WTC11 (cell line): Measurements from ENCODE around the gene PCSK7. TPM values are rescaled to one million over a fixed set of nuclear protein-coding genes. Genes with fewer than 3 reads are reported as not detected.

Experiments used
- ATAC-seq: fragments of 200-7000 bp; cut with Tn5 transposase; 2 replicates; pipeline ENCODE4 v1.10.0; 2021; ENCODE audit warnings: mild to moderate bottlenecking, moderate library complexity
- CTCF ChIA-PET: fragments of 300-600 bp; sonication (Branson Sonifier 250); formaldehyde crosslinking; loops from one replicate; lab custom pipeline; 2021; ENCODE audit warnings: antibody characterized with exemption; lab: Charles Lee
- POLR2A ChIA-PET: fragments of 350-600 bp; sonication (Branson Sonifier 250); formaldehyde crosslinking; loops from one replicate; lab custom pipeline; 2021; ENCODE audit warnings: antibody characterized with exemption; lab: Charles Lee
- DNase-seq: peaks from one replicate; pipeline ENCODE4 v3.0.0; 2021; ENCODE audit warnings: low spot score
- H3K27ac Mint-ChIP-seq: 2 replicates; pipeline ENCODE4 v1.8.0; 2021; ENCODE audit warnings: mixed read lengths
- H3K27me3 Mint-ChIP-seq: 2 replicates; pipeline ENCODE4 v1.8.0; 2021; ENCODE audit warnings: low read depth, mild to moderate bottlenecking, moderate library complexity, mixed read lengths
- H3K36me3 Mint-ChIP-seq: 2 replicates; pipeline ENCODE4 v1.8.0; 2021; ENCODE audit warnings: mixed read lengths
- H3K4me1 Mint-ChIP-seq: 2 replicates; pipeline ENCODE4 v1.8.0; 2022; ENCODE audit warnings: mixed read lengths
- H3K4me3 Mint-ChIP-seq: 2 replicates; pipeline ENCODE4 v1.8.0; 2021; ENCODE audit warnings: mild to moderate bottlenecking, moderate library complexity, mixed read lengths
- H3K9me3 Mint-ChIP-seq: 2 replicates; pipeline ENCODE4 v1.8.0; 2021; ENCODE audit warnings: mixed read lengths
- ELF4 ChIP-seq: sonication (generic); formaldehyde crosslinking; IDR thresholded peaks from 2 replicates; pipeline ENCODE4 v1.8.1; 2022; ENCODE audit warnings: low read depth, mild to moderate bottlenecking, moderate library complexity, missing genetic modification reagents
- ESRRA ChIP-seq: sonication (generic); formaldehyde crosslinking; IDR thresholded peaks from 2 replicates; pipeline ENCODE4 v1.8.1; 2022; ENCODE audit warnings: mild to moderate bottlenecking, missing genetic modification reagents, borderline replicate concordance
- GABPB1 ChIP-seq: sonication (generic); formaldehyde crosslinking; IDR thresholded peaks from 2 replicates; pipeline ENCODE4 v1.8.1; 2023; ENCODE audit warnings: mild to moderate bottlenecking, missing genetic modification reagents
- GTF2I ChIP-seq: fragments of 250-450 bp; sonication (Bioruptor Pico); conservative IDR thresholded peaks from 2 replicates; pipeline ENCODE4 v1.4.0; 2021; ENCODE audit warnings: mild to moderate bottlenecking
- HMGA2 ChIP-seq: fragments of 250-450 bp; sonication (Bioruptor Pico); IDR thresholded peaks from 2 replicates; pipeline ENCODE4 v1.4.0; 2021; ENCODE audit warnings: mild to moderate bottlenecking, moderate library complexity
- NFYB ChIP-seq: sonication (generic); formaldehyde crosslinking; conservative IDR thresholded peaks from 2 replicates; pipeline ENCODE4 v1.8.0; 2022; ENCODE audit warnings: low read depth, missing genetic modification reagents
- RORB ChIP-seq: fragments of 250-450 bp; sonication (Bioruptor Pico); IDR thresholded peaks from 2 replicates; pipeline ENCODE4 v1.9.0; 2021; ENCODE audit warnings: mild to moderate bottlenecking
- SMAD3 ChIP-seq: sonication (generic); formaldehyde crosslinking; IDR thresholded peaks from 2 replicates; pipeline ENCODE4 v1.8.0; 2022; ENCODE audit warnings: missing genetic modification reagents, mild to moderate bottlenecking, borderline replicate concordance
- SMAD4 ChIP-seq: sonication (generic); formaldehyde crosslinking; IDR thresholded peaks from 2 replicates; pipeline ENCODE4 v1.8.0; 2022; ENCODE audit warnings: mild to moderate bottlenecking, missing genetic modification reagents
- SOX15 ChIP-seq: fragments of 250-450 bp; sonication (Bioruptor Pico); IDR thresholded peaks from 2 replicates; pipeline ENCODE4 v1.9.0; 2021; ENCODE audit warnings: mild to moderate bottlenecking
- SP1 ChIP-seq: sonication (generic); formaldehyde crosslinking; conservative IDR thresholded peaks from 2 replicates; pipeline ENCODE4 v1.8.1; 2022; ENCODE audit warnings: missing genetic modification reagents
- ZNF138 ChIP-seq: sonication (generic); formaldehyde crosslinking; conservative IDR thresholded peaks from 2 replicates; pipeline ENCODE4 v1.8.1; 2022; ENCODE audit warnings: mild to moderate bottlenecking, moderate library complexity, missing genetic modification reagents
- ZNF219 ChIP-seq: sonication (generic); formaldehyde crosslinking; IDR thresholded peaks from 2 replicates; pipeline ENCODE4 v1.8.0; 2023; ENCODE audit warnings: missing genetic modification reagents, mild to moderate bottlenecking, borderline replicate concordance
- ZNF416 ChIP-seq: fragments of 250-450 bp; sonication (Bioruptor Pico); IDR thresholded peaks from 2 replicates; pipeline ENCODE4 v1.9.0; 2021; ENCODE audit warnings: mild to moderate bottlenecking, inconsistent platforms
- total RNA-seq: library from RNA; stranded (reverse); gene quantifications from 3 replicates; pipeline ENCODE4 v1.2.3, GENCODE V29; 2021
- TF ChIP-seq, protein P1 (sequence below): sonication (generic); formaldehyde crosslinking; IDR thresholded peaks from 2 replicates; pipeline ENCODE4 v1.8.1; 2022; ENCODE audit warnings: low read depth, missing genetic modification reagents, borderline replicate concordance
- TF ChIP-seq, protein P2 (sequence below): sonication (generic); formaldehyde crosslinking; IDR thresholded peaks from 2 replicates; pipeline ENCODE4 v1.8.1; 2022; ENCODE audit warnings: mild to moderate bottlenecking, moderate library complexity, missing genetic modification reagents
- TF ChIP-seq, protein P3 (sequence below): sonication (generic); formaldehyde crosslinking; conservative IDR thresholded peaks from 2 replicates; pipeline ENCODE4 v1.8.1; 2023; ENCODE audit warnings: mild to moderate bottlenecking, low read depth, missing genetic modification reagents, moderate library complexity
- TF ChIP-seq, protein P4 (sequence below): sonication (generic); formaldehyde crosslinking; IDR thresholded peaks from 2 replicates; pipeline ENCODE4 v1.8.1; 2023; ENCODE audit warnings: mild to moderate bottlenecking, missing genetic modification reagents
- TF ChIP-seq, protein P5 (sequence below): sonication (generic); formaldehyde crosslinking; IDR thresholded peaks from 2 replicates; pipeline ENCODE4 v1.8.0; 2022; ENCODE audit warnings: missing genetic modification reagents
- TF ChIP-seq, protein P6 (sequence below): fragments of 250-450 bp; sonication (Bioruptor Pico); IDR thresholded peaks from 2 replicates; pipeline ENCODE4 v1.9.0; 2021; ENCODE audit warnings: moderate library complexity, mild to moderate bottlenecking, inconsistent platforms, borderline replicate concordance
- TF ChIP-seq, protein P7 (sequence below): sonication (generic); formaldehyde crosslinking; conservative IDR thresholded peaks from 2 replicates; pipeline ENCODE4 v1.8.1; 2022; ENCODE audit warnings: mild to moderate bottlenecking, missing genetic modification reagents

Gene PCSK7
- total RNA-seq, 1 experiment from 2014 or later: 48.9 TPM

DNA sequence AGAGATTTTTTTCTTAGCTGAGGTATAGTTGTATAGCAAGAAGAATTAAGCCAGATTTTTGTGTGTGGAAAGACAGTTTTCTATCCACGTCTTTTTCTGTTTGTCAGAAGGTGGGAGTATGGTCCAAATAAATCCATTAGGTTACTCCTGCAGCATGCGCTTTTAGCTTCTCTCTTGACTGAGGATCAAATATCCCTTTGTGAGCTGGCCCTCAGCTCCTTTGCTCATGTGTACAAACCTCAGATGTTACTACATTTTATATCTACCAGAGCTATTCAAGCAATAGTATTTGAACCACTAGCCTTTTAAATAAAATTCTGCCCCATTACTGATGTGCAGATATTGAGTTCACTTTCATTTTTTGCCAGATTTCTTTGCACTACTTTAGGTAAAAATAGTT, 62.1 kb downstream of the PCSK7 start (continued):
- TF ChIP-seq, protein P1, sequence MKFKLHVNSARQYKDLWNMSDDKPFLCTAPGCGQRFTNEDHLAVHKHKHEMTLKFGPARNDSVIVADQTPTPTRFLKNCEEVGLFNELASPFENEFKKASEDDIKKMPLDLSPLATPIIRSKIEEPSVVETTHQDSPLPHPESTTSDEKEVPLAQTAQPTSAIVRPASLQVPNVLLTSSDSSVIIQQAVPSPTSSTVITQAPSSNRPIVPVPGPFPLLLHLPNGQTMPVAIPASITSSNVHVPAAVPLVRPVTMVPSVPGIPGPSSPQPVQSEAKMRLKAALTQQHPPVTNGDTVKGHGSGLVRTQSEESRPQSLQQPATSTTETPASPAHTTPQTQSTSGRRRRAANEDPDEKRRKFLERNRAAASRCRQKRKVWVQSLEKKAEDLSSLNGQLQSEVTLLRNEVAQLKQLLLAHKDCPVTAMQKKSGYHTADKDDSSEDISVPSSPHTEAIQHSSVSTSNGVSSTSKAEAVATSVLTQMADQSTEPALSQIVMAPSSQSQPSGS (CRISPR knock-in tag): no peak
- TF ChIP-seq, protein P2, sequence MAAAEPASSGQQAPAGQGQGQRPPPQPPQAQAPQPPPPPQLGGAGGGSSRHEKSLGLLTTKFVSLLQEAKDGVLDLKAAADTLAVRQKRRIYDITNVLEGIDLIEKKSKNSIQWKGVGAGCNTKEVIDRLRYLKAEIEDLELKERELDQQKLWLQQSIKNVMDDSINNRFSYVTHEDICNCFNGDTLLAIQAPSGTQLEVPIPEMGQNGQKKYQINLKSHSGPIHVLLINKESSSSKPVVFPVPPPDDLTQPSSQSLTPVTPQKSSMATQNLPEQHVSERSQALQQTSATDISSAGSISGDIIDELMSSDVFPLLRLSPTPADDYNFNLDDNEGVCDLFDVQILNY (CRISPR knock-in tag): no peak
- no peak for TF ChIP-seq ZNF416 (CRISPR knock-in tag)

DNA sequence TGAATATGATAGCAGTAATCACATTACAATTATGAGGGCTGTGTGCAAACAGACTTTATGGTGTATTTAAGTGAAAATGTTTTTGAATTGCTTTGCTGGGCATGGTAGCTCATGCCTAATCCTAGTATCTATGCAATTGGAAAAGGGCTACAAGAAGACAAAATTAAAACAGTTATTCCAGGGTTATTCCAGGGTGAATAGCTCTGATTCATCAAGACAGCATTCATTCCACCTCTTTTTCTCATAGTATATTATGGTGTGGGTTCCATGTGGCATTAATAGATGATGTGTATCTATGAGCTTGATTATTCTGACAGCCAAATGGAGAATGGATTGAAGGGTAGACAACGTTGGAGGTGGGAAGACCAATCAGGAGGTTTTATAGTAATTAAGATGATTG, 65.4 kb downstream of the PCSK7 start:
- H3K36me3 Mint-ChIP-seq: peaks cover 69% of the 10 kb centered on the region
- H3K4me3 Mint-ChIP-seq: no peak overlapping the region
- H3K27me3 Mint-ChIP-seq: no peaks in the 10 kb centered on the region
- ChIA-PET CTCF (interaction anchor here (1.2 kb wide), 2 partner anchors 13 to 14 kb away, joined by 4 to 5 read pairs; partner anchors contain the start of gene SIDT2), POLR2A (no interaction called here)
- DNase-seq: no peak
- H3K4me1 Mint-ChIP-seq: peaks cover 5% of the 10 kb centered on the region; the same call in 1 of the 2 replicates
- no peak for ATAC-seq
- H3K9me3 Mint-ChIP-seq: no peaks in the 10 kb centered on the region
- TF ChIP-seq SOX15: no peak
- TF ChIP-seq, protein P3, sequence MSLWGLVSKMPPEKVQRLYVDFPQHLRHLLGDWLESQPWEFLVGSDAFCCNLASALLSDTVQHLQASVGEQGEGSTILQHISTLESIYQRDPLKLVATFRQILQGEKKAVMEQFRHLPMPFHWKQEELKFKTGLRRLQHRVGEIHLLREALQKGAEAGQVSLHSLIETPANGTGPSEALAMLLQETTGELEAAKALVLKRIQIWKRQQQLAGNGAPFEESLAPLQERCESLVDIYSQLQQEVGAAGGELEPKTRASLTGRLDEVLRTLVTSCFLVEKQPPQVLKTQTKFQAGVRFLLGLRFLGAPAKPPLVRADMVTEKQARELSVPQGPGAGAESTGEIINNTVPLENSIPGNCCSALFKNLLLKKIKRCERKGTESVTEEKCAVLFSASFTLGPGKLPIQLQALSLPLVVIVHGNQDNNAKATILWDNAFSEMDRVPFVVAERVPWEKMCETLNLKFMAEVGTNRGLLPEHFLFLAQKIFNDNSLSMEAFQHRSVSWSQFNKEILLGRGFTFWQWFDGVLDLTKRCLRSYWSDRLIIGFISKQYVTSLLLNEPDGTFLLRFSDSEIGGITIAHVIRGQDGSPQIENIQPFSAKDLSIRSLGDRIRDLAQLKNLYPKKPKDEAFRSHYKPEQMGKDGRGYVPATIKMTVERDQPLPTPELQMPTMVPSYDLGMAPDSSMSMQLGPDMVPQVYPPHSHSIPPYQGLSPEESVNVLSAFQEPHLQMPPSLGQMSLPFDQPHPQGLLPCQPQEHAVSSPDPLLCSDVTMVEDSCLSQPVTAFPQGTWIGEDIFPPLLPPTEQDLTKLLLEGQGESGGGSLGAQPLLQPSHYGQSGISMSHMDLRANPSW (CRISPR knock-in tag): no peak
- TF ChIP-seq, protein P4, sequence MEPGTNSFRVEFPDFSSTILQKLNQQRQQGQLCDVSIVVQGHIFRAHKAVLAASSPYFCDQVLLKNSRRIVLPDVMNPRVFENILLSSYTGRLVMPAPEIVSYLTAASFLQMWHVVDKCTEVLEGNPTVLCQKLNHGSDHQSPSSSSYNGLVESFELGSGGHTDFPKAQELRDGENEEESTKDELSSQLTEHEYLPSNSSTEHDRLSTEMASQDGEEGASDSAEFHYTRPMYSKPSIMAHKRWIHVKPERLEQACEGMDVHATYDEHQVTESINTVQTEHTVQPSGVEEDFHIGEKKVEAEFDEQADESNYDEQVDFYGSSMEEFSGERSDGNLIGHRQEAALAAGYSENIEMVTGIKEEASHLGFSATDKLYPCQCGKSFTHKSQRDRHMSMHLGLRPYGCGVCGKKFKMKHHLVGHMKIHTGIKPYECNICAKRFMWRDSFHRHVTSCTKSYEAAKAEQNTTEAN: no peak
- no peak for TF ChIP-seq NFYB
- TF ChIP-seq GABPB1 (CRISPR knock-in tag): no peak
- no peak for TF ChIP-seq SMAD3 (CRISPR knock-in tag)
- TF ChIP-seq, protein P5, sequence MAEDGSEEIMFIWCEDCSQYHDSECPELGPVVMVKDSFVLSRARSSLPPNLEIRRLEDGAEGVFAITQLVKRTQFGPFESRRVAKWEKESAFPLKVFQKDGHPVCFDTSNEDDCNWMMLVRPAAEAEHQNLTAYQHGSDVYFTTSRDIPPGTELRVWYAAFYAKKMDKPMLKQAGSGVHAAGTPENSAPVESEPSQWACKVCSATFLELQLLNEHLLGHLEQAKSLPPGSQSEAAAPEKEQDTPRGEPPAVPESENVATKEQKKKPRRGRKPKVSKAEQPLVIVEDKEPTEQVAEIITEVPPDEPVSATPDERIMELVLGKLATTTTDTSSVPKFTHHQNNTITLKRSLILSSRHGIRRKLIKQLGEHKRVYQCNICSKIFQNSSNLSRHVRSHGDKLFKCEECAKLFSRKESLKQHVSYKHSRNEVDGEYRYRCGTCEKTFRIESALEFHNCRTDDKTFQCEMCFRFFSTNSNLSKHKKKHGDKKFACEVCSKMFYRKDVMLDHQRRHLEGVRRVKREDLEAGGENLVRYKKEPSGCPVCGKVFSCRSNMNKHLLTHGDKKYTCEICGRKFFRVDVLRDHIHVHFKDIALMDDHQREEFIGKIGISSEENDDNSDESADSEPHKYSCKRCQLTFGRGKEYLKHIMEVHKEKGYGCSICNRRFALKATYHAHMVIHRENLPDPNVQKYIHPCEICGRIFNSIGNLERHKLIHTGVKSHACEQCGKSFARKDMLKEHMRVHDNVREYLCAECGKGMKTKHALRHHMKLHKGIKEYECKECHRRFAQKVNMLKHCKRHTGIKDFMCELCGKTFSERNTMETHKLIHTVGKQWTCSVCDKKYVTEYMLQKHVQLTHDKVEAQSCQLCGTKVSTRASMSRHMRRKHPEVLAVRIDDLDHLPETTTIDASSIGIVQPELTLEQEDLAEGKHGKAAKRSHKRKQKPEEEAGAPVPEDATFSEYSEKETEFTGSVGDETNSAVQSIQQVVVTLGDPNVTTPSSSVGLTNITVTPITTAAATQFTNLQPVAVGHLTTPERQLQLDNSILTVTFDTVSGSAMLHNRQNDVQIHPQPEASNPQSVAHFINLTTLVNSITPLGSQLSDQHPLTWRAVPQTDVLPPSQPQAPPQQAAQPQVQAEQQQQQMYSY (CRISPR knock-in tag): no peak
- TF ChIP-seq, protein P6, sequence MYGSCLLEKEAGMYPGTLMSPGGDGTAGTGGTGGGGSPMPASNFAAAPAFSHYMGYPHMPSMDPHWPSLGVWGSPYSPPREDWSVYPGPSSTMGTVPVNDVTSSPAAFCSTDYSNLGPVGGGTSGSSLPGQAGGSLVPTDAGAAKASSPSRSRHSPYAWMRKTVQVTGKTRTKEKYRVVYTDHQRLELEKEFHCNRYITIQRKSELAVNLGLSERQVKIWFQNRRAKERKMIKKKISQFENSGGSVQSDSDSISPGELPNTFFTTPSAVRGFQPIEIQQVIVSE (CRISPR knock-in tag): no peak
- TF ChIP-seq ZNF219 (CRISPR knock-in tag): no peak
- TF ChIP-seq, protein P7, sequence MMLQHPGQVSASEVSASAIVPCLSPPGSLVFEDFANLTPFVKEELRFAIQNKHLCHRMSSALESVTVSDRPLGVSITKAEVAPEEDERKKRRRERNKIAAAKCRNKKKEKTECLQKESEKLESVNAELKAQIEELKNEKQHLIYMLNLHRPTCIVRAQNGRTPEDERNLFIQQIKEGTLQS (CRISPR knock-in tag): no peak
- no peak for TF ChIP-seq SMAD4
- TF ChIP-seq ZNF138 (CRISPR knock-in tag): no peak
- no peak for TF ChIP-seq ESRRA (CRISPR knock-in tag)
- no peak for TF ChIP-seq HMGA2 (CRISPR knock-in tag)
- no peak for TF ChIP-seq ZNF416 (CRISPR knock-in tag)
- no peak for TF ChIP-seq GTF2I (CRISPR knock-in tag)
- TF ChIP-seq RORB (CRISPR knock-in tag): no peak
- no peak for TF ChIP-seq ELF4 (CRISPR knock-in tag)
- no peak for TF ChIP-seq SP1 (CRISPR knock-in tag)
- TF ChIP-seq, protein P1 (CRISPR knock-in tag): no peak
- TF ChIP-seq, all 79 proteins: peak for 0
- H3K27ac Mint-ChIP-seq: no peak overlapping the region
